ENCODE results near the gene COA7.

DNA sequence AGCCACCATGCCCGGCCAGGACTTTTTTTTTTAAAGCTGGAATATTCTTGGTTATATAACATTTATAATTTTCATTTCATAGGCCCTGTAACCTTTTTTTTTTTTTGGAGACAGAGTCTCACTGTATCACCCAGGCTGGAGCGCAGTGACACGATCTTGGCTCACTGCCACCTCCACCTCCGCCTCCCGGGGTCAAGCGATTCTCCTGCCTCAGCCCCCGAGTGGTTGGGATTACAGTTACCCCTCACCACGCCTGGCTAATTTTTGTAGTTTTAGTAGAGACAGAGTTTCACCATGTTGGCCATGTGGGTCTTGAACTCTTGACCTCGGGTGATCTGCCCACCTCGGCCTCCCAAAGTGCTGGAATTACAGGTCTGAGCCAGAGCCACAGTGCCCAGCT is 40.7 kb upstream of the COA7 start:
- TF ChIP-seq, protein P1, sequence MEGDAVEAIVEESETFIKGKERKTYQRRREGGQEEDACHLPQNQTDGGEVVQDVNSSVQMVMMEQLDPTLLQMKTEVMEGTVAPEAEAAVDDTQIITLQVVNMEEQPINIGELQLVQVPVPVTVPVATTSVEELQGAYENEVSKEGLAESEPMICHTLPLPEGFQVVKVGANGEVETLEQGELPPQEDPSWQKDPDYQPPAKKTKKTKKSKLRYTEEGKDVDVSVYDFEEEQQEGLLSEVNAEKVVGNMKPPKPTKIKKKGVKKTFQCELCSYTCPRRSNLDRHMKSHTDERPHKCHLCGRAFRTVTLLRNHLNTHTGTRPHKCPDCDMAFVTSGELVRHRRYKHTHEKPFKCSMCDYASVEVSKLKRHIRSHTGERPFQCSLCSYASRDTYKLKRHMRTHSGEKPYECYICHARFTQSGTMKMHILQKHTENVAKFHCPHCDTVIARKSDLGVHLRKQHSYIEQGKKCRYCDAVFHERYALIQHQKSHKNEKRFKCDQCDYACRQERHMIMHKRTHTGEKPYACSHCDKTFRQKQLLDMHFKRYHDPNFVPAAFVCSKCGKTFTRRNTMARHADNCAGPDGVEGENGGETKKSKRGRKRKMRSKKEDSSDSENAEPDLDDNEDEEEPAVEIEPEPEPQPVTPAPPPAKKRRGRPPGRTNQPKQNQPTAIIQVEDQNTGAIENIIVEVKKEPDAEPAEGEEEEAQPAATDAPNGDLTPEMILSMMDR (IDR thresholded peaks at IDR 0.05), result no peak
- TF ChIP-seq POLR2AphosphoS5 (IDR thresholded peaks at IDR 0.05) (no peak), POLR2A (IDR thresholded peaks at IDR 0.05) (no peak), EP300 (IDR thresholded peaks at IDR 0.05) (no peak)

Data from suprapubic skin (tissue), 4 donors.